IMR-90 (cell line): ENCODE measurements around the gene SH3BP2. TPM values are rescaled to one million over a fixed set of nuclear protein-coding genes. Genes with fewer than 3 reads are reported as not detected.

ENCODE experiments used
- ATAC-seq: fragments of 200-7000 bp; cut with Tn5 transposase; 2 replicates; pipeline ENCODE4 v1.9.1; 2020; ENCODE audit warnings: low read depth, mild to moderate bottlenecking, moderate library complexity
- BruUV-seq: library from RNA; stranded (reverse); fragments of 400-500 nt; replicated peaks from 2 replicates; lab custom pipeline; 2021; lab: Mats Ljungman, UMichigan
- CTCF ChIA-PET: fragments of 300-600 bp; formaldehyde crosslinking; extraction: SDS; loops from one replicate; lab custom pipeline; 2021; ENCODE audit warnings: antibody characterized with exemption; lab: Yijun Ruan, JAX
- POLR2A ChIA-PET: fragments of 300-600 bp; sonication (Branson Sonifier 250); formaldehyde crosslinking; loops from one replicate; lab custom pipeline; 2022; ENCODE audit warnings: antibody characterized with exemption; ENCODE audit not compliant: unreplicated experiment; lab: Charles Lee
- DNase-seq: peaks from one replicate; pipeline ENCODE4 v3.0.0; 2013
- H2AFZ ChIP-seq: replicated peaks from 2 replicates; pipeline ENCODE3; 2013; ENCODE audit warnings: low read length, mild to moderate bottlenecking; ENCODE audit not compliant: poor library complexity
- H2AK5ac ChIP-seq: 2 replicates; pipeline ENCODE4 v1.6.1; 2013; ENCODE audit warnings: low read depth, low read length, inconsistent platforms
- H2AK9ac ChIP-seq: replicated peaks from 2 replicates; pipeline ENCODE3; 2013; ENCODE audit warnings: mild to moderate bottlenecking, low read depth, low read length, moderate library complexity; ENCODE audit not compliant: poor library complexity
- H2BK120ac ChIP-seq: 2 replicates; pipeline ENCODE4 v1.6.1; 2013; ENCODE audit warnings: low read depth, low read length, inconsistent platforms
- H2BK15ac ChIP-seq: 3 replicates; pipeline ENCODE4 v1.6.1; 2013; ENCODE audit warnings: low read depth, low read length, inconsistent platforms
- H2BK20ac ChIP-seq: 2 replicates; pipeline ENCODE4 v1.6.1; 2013; ENCODE audit warnings: low read depth, mild to moderate bottlenecking, inconsistent platforms, low read length, moderate library complexity
- H2BK5ac ChIP-seq: 2 replicates; pipeline ENCODE4 v1.6.1; 2013; ENCODE audit warnings: mild to moderate bottlenecking, low read depth, low read length, inconsistent platforms; ENCODE audit not compliant: poor library complexity, severe bottlenecking
- H3K14ac ChIP-seq: replicated peaks from 2 replicates; pipeline ENCODE4 v1.6.1; 2013; ENCODE audit warnings: low read depth, low read length, inconsistent platforms
- H3K18ac ChIP-seq: 2 replicates; pipeline ENCODE4 v1.6.1; 2013; ENCODE audit warnings: low read depth, low read length, control low read depth
- H3K23ac ChIP-seq: 2 replicates; pipeline ENCODE4 v1.6.1; 2013; ENCODE audit warnings: low read depth, low read length, inconsistent platforms
- H3K27ac ChIP-seq: 2 replicates; pipeline ENCODE4 v1.5.1; 2013; ENCODE audit warnings: mild to moderate bottlenecking, control low read depth, low read length; ENCODE audit not compliant: insufficient read depth
- H3K27me3 ChIP-seq: 2 replicates; pipeline ENCODE4 v1.6.1; 2013; ENCODE audit warnings: low read length; ENCODE audit not compliant: control insufficient read depth, insufficient read depth
- H3K36me3 ChIP-seq: 2 replicates; pipeline ENCODE4 v1.6.1; 2013; ENCODE audit warnings: low read length, mixed read lengths; ENCODE audit not compliant: control insufficient read depth, insufficient read depth
- H3K4ac ChIP-seq: 2 replicates; pipeline ENCODE4 v1.6.1; 2013; ENCODE audit warnings: low read depth, low read length, inconsistent platforms
- H3K4me1 ChIP-seq: 2 replicates; pipeline ENCODE4 v1.6.1; 2013; ENCODE audit warnings: low read length, mixed read lengths; ENCODE audit not compliant: control insufficient read depth, insufficient read depth
- H3K4me2 ChIP-seq: 2 replicates; pipeline ENCODE4 v1.6.1; 2013; ENCODE audit warnings: low read depth, mild to moderate bottlenecking, control low read depth, low read length, moderate library complexity
- H3K4me3 ChIP-seq: 2 replicates; pipeline ENCODE4 v1.5.1; 2013; ENCODE audit warnings: low read depth, mild to moderate bottlenecking, control low read depth, low read length, moderate library complexity; ENCODE audit not compliant: insufficient read depth
- H3K56ac ChIP-seq: 2 replicates; pipeline ENCODE4 v1.6.1; 2013; ENCODE audit warnings: low read length, inconsistent platforms; ENCODE audit not compliant: insufficient read depth; ENCODE audit errors: extremely low read depth
- H3K79me1 ChIP-seq, 2 experiments: 2 replicates each; pipeline ENCODE4 v1.6.1; 2013; ENCODE audit warnings: low read length in 2 of 2, inconsistent platforms in 1 of 2, low read depth in 1 of 2
- H3K9ac ChIP-seq: 2 replicates; pipeline ENCODE4 v1.6.1; 2013; ENCODE audit warnings: low read depth, low read length, control low read depth
- H3K9me1 ChIP-seq: 2 replicates; pipeline ENCODE4 v1.6.1; 2013; ENCODE audit warnings: low read length, inconsistent platforms; ENCODE audit not compliant: insufficient read depth
- H3K9me3 ChIP-seq: 2 replicates; pipeline ENCODE4 v1.6.1; 2013; ENCODE audit warnings: low read length; ENCODE audit not compliant: control insufficient read depth, insufficient read depth
- H4K20me1 ChIP-seq: 2 replicates; pipeline ENCODE4 v1.6.1; 2013; ENCODE audit warnings: low read length, inconsistent platforms; ENCODE audit not compliant: insufficient read depth
- H4K5ac ChIP-seq: 2 replicates; pipeline ENCODE4 v1.6.1; 2013; ENCODE audit warnings: mild to moderate bottlenecking, low read depth, low read length, control low read depth
- H4K8ac ChIP-seq, 2 experiments: 2 replicates each; pipeline ENCODE4 v1.6.1; 2013; ENCODE audit warnings: low read depth in 2 of 2, low read length in 2 of 2, control low read depth in 1 of 2, inconsistent platforms in 1 of 2
- H4K91ac ChIP-seq: 2 replicates; pipeline ENCODE4 v1.6.1; 2013; ENCODE audit warnings: low read depth, low read length, inconsistent platforms; ENCODE audit not compliant: insufficient read depth
- BHLHE40 ChIP-seq: fragments of 150-350 bp; IDR thresholded peaks from 2 replicates; pipeline ENCODE4 v1.6.1; 2016; ENCODE audit warnings: mild to moderate bottlenecking, low read depth, low read length
- CHD1 ChIP-seq: IDR thresholded peaks from 2 replicates; pipeline ENCODE4 v1.6.1; 2012; ENCODE audit warnings: low read depth, low read length, improper control_type of control experiment
- MAFK ChIP-seq: IDR thresholded peaks from 2 replicates; pipeline ENCODE4 v1.6.1; 2012; ENCODE audit warnings: low read depth, low read length, improper control_type of control experiment
- MXI1 ChIP-seq: IDR thresholded peaks from 2 replicates; pipeline ENCODE4 v1.6.1; 2012; ENCODE audit warnings: low read depth, mild to moderate bottlenecking, low read length, moderate library complexity, borderline replicate concordance
- NFE2L2 ChIP-seq: fragments of 150-350 bp; IDR thresholded peaks from 2 replicates; pipeline ENCODE4 v1.6.1; 2016; ENCODE audit warnings: low read depth, mild to moderate bottlenecking, low read length
- POLR2A ChIP-seq: IDR thresholded peaks from 2 replicates; pipeline ENCODE4 v1.6.1; 2012; ENCODE audit warnings: mild to moderate bottlenecking, low read depth, low read length
- RCOR1 ChIP-seq: IDR thresholded peaks from 2 replicates; pipeline ENCODE4 v1.6.1; 2012; ENCODE audit warnings: mild to moderate bottlenecking, low read length, improper control_type of control experiment; ENCODE audit not compliant: insufficient replicate concordance
- RFX5 ChIP-seq: IDR thresholded peaks from 2 replicates; pipeline ENCODE4 v1.8.0; 2012; ENCODE audit warnings: low read depth, mild to moderate bottlenecking, low read length, moderate library complexity
- SMC3 ChIP-seq: fragments of 150-350 bp; IDR thresholded peaks from 2 replicates; pipeline ENCODE4 v1.6.1; 2016; ENCODE audit warnings: low read depth, mild to moderate bottlenecking, antibody characterized with exemption, low read length, moderate library complexity
- WGBS, 2 experiments: methylation state at CpG; one replicate each; pipeline versions ENCODE4 v1.1.5 to v1.1.7; 2013; ENCODE audit warnings: missing lambda C conversion rate in 2 of 2; ENCODE audit not compliant: insufficient read length in 1 of 2; ENCODE audit errors: extremely low coverage in 2 of 2; 5-methylcytosine and 5-hydroxymethylcytosine counted together
- dilution Hi-C: fragments of 300-500 bp; cut with HindIII; formaldehyde crosslinking; loops from one replicate; pipeline ENCODE4 v1.14.3; 2018; ENCODE audit warnings: low sequenced_read_pairs; ENCODE audit not compliant: unreplicated experiment
- in situ Hi-C: fragments of 300-500 bp; cut with MboI; formaldehyde crosslinking; loops from 3 replicates; pipeline ENCODE4 v1.14.3; 2019; ENCODE audit warnings: low sequenced_read_pairs, inconsistent platforms, mixed read lengths
- intact Hi-C: fragments of 100-400 bp; cut with micrococcal nuclease; formaldehyde crosslinking; loops from 2 replicates; pipeline ENCODE4 v1.10.0; 2022
- polyA plus RNA-seq, 3 experiments: library from polyadenylated mRNA; depleted of rRNA; stranded (reverse); fragments of >200 nt; gene quantifications; 2 replicates each; pipeline ENCODE4 v1.2.3, GENCODE V29; 2012; ENCODE audit warnings: low replicate concordance in 1 of 3
- total RNA-seq: library from RNA; depleted of rRNA; stranded (reverse); fragments of >200 nt; gene quantifications from 2 replicates; pipeline ENCODE4 v1.2.3, GENCODE V29; 2012
- TF ChIP-seq, protein P1 (sequence below): conservative IDR thresholded peaks from 2 replicates; pipeline ENCODE4 v1.5.1; 2012; ENCODE audit warnings: mild to moderate bottlenecking, low read depth, low read length, improper control_type of control experiment

The SH3BP2 gene
- total and polyA plus RNA-seq, 2 of the 4 experiments (the other 2 are of a cell fraction) = 9.0 to 37.2 TPM

DNA sequence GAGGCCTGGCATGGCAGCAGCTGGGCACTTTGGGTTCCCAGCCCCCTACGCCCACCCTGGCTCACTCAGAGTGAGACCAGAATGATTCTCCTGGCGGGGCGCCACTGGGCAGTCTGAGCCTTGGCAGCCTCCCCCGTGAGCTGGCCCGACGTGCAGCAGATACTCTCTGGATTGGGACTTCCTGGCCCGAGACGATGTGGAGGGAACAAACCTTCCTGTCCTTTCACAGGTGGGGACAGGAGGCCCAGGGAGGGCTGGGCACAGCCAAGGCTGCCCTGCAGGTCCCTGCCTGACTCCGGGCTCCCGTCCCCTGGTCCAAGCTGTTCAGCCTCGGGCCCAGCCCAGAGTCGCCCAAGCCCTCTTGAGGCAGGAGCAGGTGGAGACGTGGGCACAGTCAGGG is 32.9 kb downstream of the SH3BP2 start:
- no peak overlapping the region for H2BK120ac ChIP-seq
- POLR2A ChIA-PET = no interaction called here
- no peaks in the 10 kb centered on the region for H3K4me1 ChIP-seq
- H3K56ac ChIP-seq = no peak overlapping the region
- no peak overlapping the region for H3K4me3 ChIP-seq
- no peak overlapping the region for H3K18ac ChIP-seq
- no peak overlapping the region for H3K4me2 ChIP-seq
- TF ChIP-seq POLR2A (no peak), MAFK (no peak), SMC3 (no peak), RCOR1 (no peak), RFX5 (no peak), BHLHE40 (no peak), CHD1 (no peak), NFE2L2 (no peak), MXI1 (no peak)
- TF ChIP-seq, protein P1, sequence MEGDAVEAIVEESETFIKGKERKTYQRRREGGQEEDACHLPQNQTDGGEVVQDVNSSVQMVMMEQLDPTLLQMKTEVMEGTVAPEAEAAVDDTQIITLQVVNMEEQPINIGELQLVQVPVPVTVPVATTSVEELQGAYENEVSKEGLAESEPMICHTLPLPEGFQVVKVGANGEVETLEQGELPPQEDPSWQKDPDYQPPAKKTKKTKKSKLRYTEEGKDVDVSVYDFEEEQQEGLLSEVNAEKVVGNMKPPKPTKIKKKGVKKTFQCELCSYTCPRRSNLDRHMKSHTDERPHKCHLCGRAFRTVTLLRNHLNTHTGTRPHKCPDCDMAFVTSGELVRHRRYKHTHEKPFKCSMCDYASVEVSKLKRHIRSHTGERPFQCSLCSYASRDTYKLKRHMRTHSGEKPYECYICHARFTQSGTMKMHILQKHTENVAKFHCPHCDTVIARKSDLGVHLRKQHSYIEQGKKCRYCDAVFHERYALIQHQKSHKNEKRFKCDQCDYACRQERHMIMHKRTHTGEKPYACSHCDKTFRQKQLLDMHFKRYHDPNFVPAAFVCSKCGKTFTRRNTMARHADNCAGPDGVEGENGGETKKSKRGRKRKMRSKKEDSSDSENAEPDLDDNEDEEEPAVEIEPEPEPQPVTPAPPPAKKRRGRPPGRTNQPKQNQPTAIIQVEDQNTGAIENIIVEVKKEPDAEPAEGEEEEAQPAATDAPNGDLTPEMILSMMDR = no peak
- H2AK9ac ChIP-seq = no peak overlapping the region
- no peak overlapping the region for H4K91ac ChIP-seq
- H4K20me1 ChIP-seq = peaks cover 6% of the 10 kb centered on the region; the same call in 1 of the 2 replicates
- intact Hi-C loops = no loop called here
- H3K23ac ChIP-seq = no peak overlapping the region
- H2BK15ac ChIP-seq = no peak overlapping the region
- no peak overlapping the region for H3K27ac ChIP-seq
- WGBS, 2 experiments = 83% methylated on average over 2 of the region's 13 CpGs; no CpG with 5 or more reads in 1 of the 2 experiments
- in situ Hi-C loops = no loop called here
- dilution Hi-C loops = no loop called here
- no peak for DNase-seq
- no peak overlapping the region for H3K9ac ChIP-seq
- H3K36me3 ChIP-seq = peaks cover 83% of the 10 kb centered on the region
- no peak for ATAC-seq
- CTCF ChIA-PET = no interaction called here
- H2BK5ac ChIP-seq = no peak overlapping the region
- H2BK20ac ChIP-seq = no peak overlapping the region
- no peaks in the 10 kb centered on the region for H3K9me3 ChIP-seq
- H3K4ac ChIP-seq = no peak overlapping the region
- BruUV-seq = no TSS peak
- H3K79me1 ChIP-seq = peaks cover 3 to 36% of the 10 kb centered on the region in 2 experiments; a peak in 3 of 4 replicates
- peaks cover 15% of the 10 kb centered on the region for H3K9me1 ChIP-seq
- H2AFZ ChIP-seq = no peak overlapping the region
- H4K5ac ChIP-seq = no peak overlapping the region
- H3K14ac ChIP-seq = no peak overlapping the region
- H3K27me3 ChIP-seq = no peaks in the 10 kb centered on the region
- no peak overlapping the region for H2AK5ac ChIP-seq
- H4K8ac ChIP-seq = no peak overlapping the region
